Skeletal muscle satellite cell (primary cell): Measurements from ENCODE around the gene NTN1.

Experiments used
- H3K27me3 ChIP-seq: 2 replicates; pipeline ENCODE4 v1.7.0; 2013; ENCODE audit warnings: low read length; ENCODE audit not compliant: control insufficient read depth, insufficient read depth
- H3K36me3 ChIP-seq: 2 replicates; pipeline ENCODE4 v1.7.0; 2013; ENCODE audit warnings: mild to moderate bottlenecking, control low read depth, low read length; ENCODE audit not compliant: insufficient read depth
- H3K4me1 ChIP-seq: 2 replicates; pipeline ENCODE4 v1.7.0; 2013; ENCODE audit warnings: low read length; ENCODE audit not compliant: control insufficient read depth, insufficient read depth
- H3K4me2 ChIP-seq: 2 replicates; pipeline ENCODE4 v1.7.0; 2013; ENCODE audit warnings: mild to moderate bottlenecking, low read length
- H3K4me3 ChIP-seq: 2 replicates; pipeline ENCODE4 v1.7.0; 2013; ENCODE audit warnings: low read length
- H3K9ac ChIP-seq: 2 replicates; pipeline ENCODE4 v1.7.0; 2013; ENCODE audit warnings: mild to moderate bottlenecking, low read depth, low read length, moderate library complexity
- H3K9me3 ChIP-seq: replicated peaks from 2 replicates; pipeline ENCODE4 v1.7.0; 2013; ENCODE audit warnings: mild to moderate bottlenecking, control low read depth, low read length

Gene NTN1

GRCh38 chr17:9208381-9209105, 187.2 kb downstream of the NTN1 start:
- no peaks in the 10 kb centered on the region for H3K9me3 ChIP-seq
- H3K4me3 ChIP-seq, result no peak overlapping the region
- H3K4me1 ChIP-seq, result no peaks in the 10 kb centered on the region
- no peaks in the 10 kb centered on the region for H3K36me3 ChIP-seq
- no peak overlapping the region for H3K9ac ChIP-seq
- H3K27me3 ChIP-seq, result peaks cover 30% of the 10 kb centered on the region
- no peak overlapping the region for H3K4me2 ChIP-seq

DNA sequence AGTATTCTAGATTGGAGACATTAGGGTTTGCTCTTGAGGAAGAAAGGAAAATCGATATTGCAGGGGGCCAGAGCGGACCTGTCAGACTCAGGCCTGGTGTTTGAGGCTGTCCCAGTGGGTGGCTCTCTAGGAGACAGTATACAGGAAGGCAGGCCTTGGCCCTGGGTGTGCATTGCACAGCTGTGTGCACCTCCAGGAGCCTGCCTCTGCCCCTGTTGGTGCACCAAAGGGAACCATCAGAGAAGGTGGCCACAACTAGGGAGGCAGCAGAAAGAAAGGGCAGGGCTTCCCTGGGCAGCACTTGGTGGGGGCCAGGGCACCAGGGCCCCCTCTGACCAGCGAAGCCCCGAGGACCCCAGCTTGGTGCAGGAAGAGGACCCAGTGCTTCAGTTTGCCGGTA, 188.0 kb downstream of the NTN1 start:
- Histone ChIP-seq H3K27me3 (peaks cover 30% of the 10 kb centered on the region), H3K9me3 (no peaks in the 10 kb centered on the region), H3K4me3 (no peak overlapping the region), H3K4me2 (no peak overlapping the region), H3K9ac (no peak overlapping the region), H3K4me1 (no peaks in the 10 kb centered on the region), H3K36me3 (no peaks in the 10 kb centered on the region)

- no peak overlapping the region for H3K9ac ChIP-seq
- H3K27me3 ChIP-seq, result peaks cover 30% of the 10 kb centered on the region
- H3K36me3 ChIP-seq, result no peaks in the 10 kb centered on the region
- no peaks in the 10 kb centered on the region for H3K4me1 ChIP-seq
- H3K4me2 ChIP-seq, result no peak overlapping the region
- H3K4me3 ChIP-seq, result no peak overlapping the region
- no peaks in the 10 kb centered on the region for H3K9me3 ChIP-seq
These were observed 188.6 kb downstream of the NTN1 start for GRCh38 chr17:9209781-9210370.

DNA sequence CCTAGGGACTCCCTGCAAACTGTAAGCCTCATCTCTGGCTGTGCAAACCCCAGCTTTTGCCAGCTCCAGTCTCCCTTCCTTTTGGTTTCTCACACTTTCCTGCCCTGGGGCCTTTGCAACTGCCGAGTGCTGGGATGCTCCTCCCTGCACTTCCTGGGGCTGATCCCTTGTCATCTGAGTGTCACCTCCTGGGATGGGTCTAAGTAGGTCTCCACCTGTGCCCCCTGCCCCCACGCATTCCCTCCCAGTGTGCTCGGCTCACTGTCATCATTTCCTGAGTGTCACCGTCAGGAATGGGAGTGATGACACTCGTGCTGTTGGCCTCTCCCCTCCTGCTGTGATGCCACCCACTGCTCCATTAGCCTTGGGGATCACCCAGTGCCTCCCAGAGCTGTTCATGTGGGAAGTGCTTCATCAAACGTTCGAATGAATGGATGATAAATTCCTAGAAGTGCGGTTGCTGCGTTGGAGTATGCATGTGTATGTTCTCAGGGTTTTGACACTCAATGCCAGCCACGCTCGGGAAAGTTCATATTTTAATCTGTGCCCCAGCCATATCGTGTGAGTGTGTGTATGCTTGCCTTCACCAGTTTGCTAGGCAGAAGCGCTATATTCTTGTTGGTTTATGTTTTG, 189.9 kb downstream of the NTN1 start:
- H3K9ac ChIP-seq, result no peak overlapping the region
- H3K4me3 ChIP-seq, result no peak overlapping the region
- peaks cover 3% of the 10 kb centered on the region for H3K9me3 ChIP-seq
- H3K4me1 ChIP-seq, result no peaks in the 10 kb centered on the region
- H3K27me3 ChIP-seq, result peaks cover 19% of the 10 kb centered on the region
- no peak overlapping the region for H3K4me2 ChIP-seq
- H3K36me3 ChIP-seq, result no peaks in the 10 kb centered on the region

DNA sequence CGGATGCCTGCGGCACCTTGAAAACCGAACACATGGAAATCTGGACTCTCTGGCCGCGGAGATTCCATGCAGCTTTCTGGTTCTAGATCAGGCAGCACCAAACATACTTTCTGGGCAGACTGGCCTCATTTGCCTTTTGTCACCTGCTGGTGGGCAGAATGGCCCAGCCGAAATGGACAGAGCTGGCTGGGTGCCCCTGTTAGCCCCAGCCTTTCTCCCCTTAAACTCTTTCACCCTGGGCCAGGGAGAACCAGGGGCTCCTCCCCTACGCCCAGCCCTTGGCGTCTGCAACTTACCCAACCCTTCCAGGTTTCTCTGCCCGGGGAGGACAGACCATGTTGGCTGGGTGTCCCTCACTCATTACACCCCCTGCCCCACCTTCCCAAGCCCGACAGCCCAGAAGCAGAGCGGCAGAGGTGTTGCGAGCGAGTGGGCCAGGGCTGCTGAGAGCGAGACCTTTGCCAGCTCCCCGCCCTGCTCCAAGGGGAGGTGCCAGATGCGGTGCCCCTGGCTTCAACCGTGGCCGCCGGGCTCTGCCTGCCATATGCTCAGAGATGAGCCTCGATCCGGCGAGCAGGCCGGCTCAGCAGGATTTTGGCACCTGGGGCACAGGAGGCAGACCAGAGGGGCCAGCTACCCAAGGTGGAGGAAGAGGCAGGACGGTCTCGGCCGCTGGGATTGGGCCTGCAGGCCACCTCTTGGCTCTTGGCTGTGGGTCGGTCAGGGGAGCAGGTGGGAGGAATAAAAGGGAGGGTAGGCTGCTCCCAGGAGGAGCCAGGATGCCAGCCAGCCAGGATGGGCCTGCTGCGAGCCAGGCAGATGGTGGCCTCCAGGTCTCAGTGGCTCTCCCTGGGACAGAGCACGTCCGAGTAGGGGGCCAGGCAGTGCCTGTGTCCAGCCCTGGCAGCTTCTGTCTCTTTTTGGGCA, 191.3 kb downstream of the NTN1 start:
- H3K4me3 ChIP-seq, result no peak overlapping the region
- no peaks in the 10 kb centered on the region for H3K36me3 ChIP-seq
- H3K4me1 ChIP-seq, result peaks cover 6% of the 10 kb centered on the region
- no peak overlapping the region for H3K9ac ChIP-seq
- H3K27me3 ChIP-seq, result peaks cover 7% of the 10 kb centered on the region
- H3K4me2 ChIP-seq, result no peak overlapping the region
- H3K9me3 ChIP-seq, result peaks cover 3% of the 10 kb centered on the region

DNA sequence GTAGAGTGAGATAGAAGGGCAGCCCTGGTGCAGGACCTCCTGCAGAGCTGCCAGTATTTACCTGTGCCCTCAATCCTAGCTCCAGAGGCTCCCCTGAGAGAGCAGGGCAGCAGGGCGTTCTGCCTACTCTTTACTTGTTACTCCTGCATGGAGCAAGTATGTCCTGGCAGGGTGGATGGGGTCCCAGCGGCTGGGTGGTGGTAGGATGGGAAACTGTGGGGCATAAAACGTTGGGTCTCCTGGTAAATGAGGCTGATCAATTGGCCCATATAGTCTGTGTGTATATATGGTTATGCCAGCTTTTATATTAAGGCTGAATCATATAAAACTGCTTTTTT, 192.0 kb downstream of the NTN1 start:
- peaks cover 3% of the 10 kb centered on the region for H3K9me3 ChIP-seq
- no peak overlapping the region for H3K4me3 ChIP-seq
- H3K9ac ChIP-seq, result no peak overlapping the region
- H3K27me3 ChIP-seq, result peaks cover 3% of the 10 kb centered on the region
- H3K4me1 ChIP-seq, result peaks cover 6% of the 10 kb centered on the region
- no peak overlapping the region for H3K4me2 ChIP-seq
- H3K36me3 ChIP-seq, result no peaks in the 10 kb centered on the region

- H3K4me1 ChIP-seq, result peaks cover 6% of the 10 kb centered on the region
- no peaks in the 10 kb centered on the region for H3K27me3 ChIP-seq
- H3K4me3 ChIP-seq, result no peak overlapping the region
- no peak overlapping the region for H3K4me2 ChIP-seq
- peaks cover 3% of the 10 kb centered on the region for H3K9me3 ChIP-seq
- no peak overlapping the region for H3K9ac ChIP-seq
- no peaks in the 10 kb centered on the region for H3K36me3 ChIP-seq
These were observed 194.2 kb downstream of the NTN1 start for GRCh38 chr17:9215465-9215864.

GRCh38 chr17:9217151-9218056, 196.1 kb downstream of the NTN1 start:
- Histone ChIP-seq H3K4me2 (peak overlapping the region; percentile 27), H3K4me1 (peaks cover 6% of the 10 kb centered on the region), H3K9me3 (peaks cover 3% of the 10 kb centered on the region), H3K4me3 (no peak overlapping the region), H3K9ac (no peak overlapping the region), H3K36me3 (no peaks in the 10 kb centered on the region), H3K27me3 (no peaks in the 10 kb centered on the region)

DNA sequence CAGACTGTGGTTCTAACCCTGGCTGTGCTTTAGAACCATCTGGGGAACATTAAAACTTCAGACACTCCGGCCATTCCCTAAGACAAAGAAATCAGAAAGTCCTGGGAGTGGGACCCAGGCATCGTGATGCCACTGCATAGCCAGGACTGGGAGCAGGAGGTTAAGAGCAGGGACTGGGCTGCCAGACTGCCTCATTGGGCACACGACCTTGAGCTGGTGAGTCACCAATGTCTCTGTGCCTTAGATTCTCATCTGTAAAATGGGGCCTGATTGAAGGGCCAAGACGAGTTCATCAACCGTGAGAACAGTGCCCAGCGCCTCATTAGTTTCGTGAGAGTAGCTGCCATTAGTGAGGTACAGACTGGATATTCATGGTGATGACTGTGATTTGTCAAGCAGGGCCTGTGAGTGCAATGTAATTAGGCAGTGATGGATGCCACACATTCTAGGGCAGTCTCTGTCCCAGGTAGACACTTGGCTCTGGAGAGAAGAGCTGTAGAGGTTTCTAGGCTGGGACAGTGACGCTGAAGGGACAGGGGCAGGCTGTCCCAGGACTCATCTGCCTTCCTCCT, 196.8 kb downstream of the NTN1 start:
- peaks cover 3% of the 10 kb centered on the region for H3K9me3 ChIP-seq
- H3K36me3 ChIP-seq, result no peaks in the 10 kb centered on the region
- H3K4me2 ChIP-seq, result no peak overlapping the region
- H3K27me3 ChIP-seq, result no peaks in the 10 kb centered on the region
- H3K4me1 ChIP-seq, result peaks cover 6% of the 10 kb centered on the region
- H3K4me3 ChIP-seq, result no peak overlapping the region
- H3K9ac ChIP-seq, result no peak overlapping the region

DNA sequence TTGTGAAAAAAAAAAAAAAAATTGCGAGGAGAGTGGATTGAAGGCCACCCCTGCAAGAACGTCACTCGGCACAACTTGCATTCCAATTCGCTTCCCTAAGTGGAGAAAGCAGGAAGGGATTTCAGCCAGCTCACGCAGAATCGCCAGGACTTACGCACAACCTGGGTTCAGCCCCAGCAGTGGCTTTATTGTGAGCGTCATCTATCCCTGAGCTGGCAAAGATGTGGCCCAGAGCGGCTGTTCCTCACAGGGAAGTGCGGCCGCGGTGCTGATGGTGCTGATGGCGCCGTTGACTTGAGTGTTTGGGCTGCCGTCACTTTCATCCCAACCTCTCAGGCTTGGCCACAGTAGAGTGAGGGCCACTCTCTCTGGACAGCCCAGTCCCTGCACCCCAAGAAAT, 197.6 kb downstream of the NTN1 start:
- Histone ChIP-seq H3K9ac (no peak overlapping the region), H3K4me3 (no peak overlapping the region), H3K27me3 (no peaks in the 10 kb centered on the region), H3K36me3 (no peaks in the 10 kb centered on the region), H3K4me1 (peaks cover 6% of the 10 kb centered on the region), H3K4me2 (no peak overlapping the region), H3K9me3 (peaks cover 3% of the 10 kb centered on the region)
